H9 (cell line): ENCODE data around the gene RIPK4. TPM values are rescaled to one million over a fixed set of nuclear protein-coding genes. Genes with fewer than 3 reads are reported as not detected.

Experiments
- DNase-seq: peaks from one replicate; pipeline ENCODE4 v3.0.0-alpha.2; 2017
- H2AFZ ChIP-seq: one replicate; pipeline ENCODE4 v1.6.1; 2013; ENCODE audit warnings: mild to moderate bottlenecking, low read length, control low read depth, moderate library complexity
- H2AK5ac ChIP-seq: 2 replicates; pipeline ENCODE4 v1.6.1; 2013; ENCODE audit warnings: low read length, control low read depth, mixed read lengths; ENCODE audit not compliant: insufficient read length
- H2BK120ac ChIP-seq: one replicate; pipeline ENCODE4 v1.6.1; 2013; ENCODE audit warnings: low read depth, mild to moderate bottlenecking, low read length, control low read depth, inconsistent platforms; ENCODE audit not compliant: poor library complexity, severe bottlenecking
- H2BK12ac ChIP-seq: 2 replicates; pipeline ENCODE4 v1.6.1; 2013; ENCODE audit warnings: low read length, control low read depth, mixed read lengths, low read depth; ENCODE audit not compliant: insufficient read length
- H2BK15ac ChIP-seq: 2 replicates; pipeline ENCODE4 v1.6.1; 2013; ENCODE audit warnings: low read depth, low read length, control low read depth
- H2BK20ac ChIP-seq: one replicate; pipeline ENCODE4 v1.6.1; 2013; ENCODE audit warnings: low read depth, mild to moderate bottlenecking, low read length, control low read depth, inconsistent platforms; ENCODE audit not compliant: poor library complexity, severe bottlenecking
- H2BK5ac ChIP-seq: 2 replicates; pipeline ENCODE4 v1.6.1; 2013; ENCODE audit warnings: low read length, control low read depth, mixed read lengths; ENCODE audit not compliant: insufficient read length
- H3K14ac ChIP-seq: 2 replicates; pipeline ENCODE4 v1.6.1; 2013; ENCODE audit warnings: low read length, control low read depth; ENCODE audit not compliant: insufficient read depth
- H3K18ac ChIP-seq: 2 replicates; pipeline ENCODE4 v1.6.1; 2013; ENCODE audit warnings: low read depth, mild to moderate bottlenecking, mixed read lengths, low read length, control low read depth; ENCODE audit not compliant: insufficient read length
- H3K23ac ChIP-seq: 2 replicates; pipeline ENCODE4 v1.6.1; 2013; ENCODE audit warnings: low read length, control low read depth, mixed read lengths, low read depth; ENCODE audit not compliant: insufficient read length
- H3K23me2 ChIP-seq: 2 replicates; pipeline ENCODE4 v1.6.1; 2013; ENCODE audit warnings: low read depth, mild to moderate bottlenecking, mixed read lengths, low read length, control low read depth; ENCODE audit not compliant: insufficient read length, poor library complexity, severe bottlenecking
- H3K27ac ChIP-seq: 2 replicates; pipeline ENCODE4 v1.5.1; 2013; ENCODE audit warnings: low read length, control low read depth, mixed read lengths, low read depth; ENCODE audit not compliant: insufficient read length
- H3K27me3 ChIP-seq: 2 replicates; pipeline ENCODE4 v1.6.1; 2013; ENCODE audit warnings: low read length, control low read depth, inconsistent platforms; ENCODE audit not compliant: insufficient read depth
- H3K4ac ChIP-seq: 2 replicates; pipeline ENCODE4 v1.6.1; 2013; ENCODE audit warnings: low read depth, mild to moderate bottlenecking, control low read depth, inconsistent platforms, low read length, moderate library complexity
- H3K4me1 ChIP-seq: 2 replicates; pipeline ENCODE4 v1.6.1; 2013; ENCODE audit warnings: low read length, control low read depth, inconsistent platforms; ENCODE audit not compliant: insufficient read depth
- H3K4me2 ChIP-seq: 2 replicates; pipeline ENCODE4 v1.6.1; 2013; ENCODE audit warnings: low read length, control low read depth, mixed read lengths; ENCODE audit not compliant: insufficient read length, insufficient read depth
- H3K56ac ChIP-seq: 2 replicates; pipeline ENCODE4 v1.6.1; 2013; ENCODE audit warnings: low read depth, mild to moderate bottlenecking, mixed read lengths, low read length, control low read depth; ENCODE audit not compliant: insufficient read length
- H3K79me1 ChIP-seq: 2 replicates; pipeline ENCODE4 v1.6.1; 2013; ENCODE audit warnings: low read depth, mild to moderate bottlenecking, moderate library complexity, low read length, control low read depth, inconsistent platforms; ENCODE audit not compliant: insufficient read depth, poor library complexity, severe bottlenecking
- H3K79me2 ChIP-seq: 2 replicates; pipeline ENCODE4 v1.6.1; 2013; ENCODE audit warnings: low read length, control low read depth, inconsistent platforms; ENCODE audit not compliant: insufficient read depth
- H3K9ac ChIP-seq: 2 replicates; pipeline ENCODE4 v1.6.1; 2013; ENCODE audit warnings: low read length, control low read depth, mixed read lengths; ENCODE audit not compliant: insufficient read length; ENCODE audit errors: extremely low read depth
- H3K9me3 ChIP-seq: one replicate; pipeline ENCODE4 v1.6.1; 2013; ENCODE audit warnings: low read depth, low read length, inconsistent platforms; ENCODE audit not compliant: control insufficient read depth
- H3T11ph ChIP-seq: one replicate; pipeline ENCODE4 v1.6.1; 2013; ENCODE audit warnings: mild to moderate bottlenecking, low read length, control low read depth, inconsistent platforms
- H4K20me1 ChIP-seq: one replicate; pipeline ENCODE4 v1.6.1; 2013; ENCODE audit not compliant: control insufficient read depth, insufficient read length, insufficient read depth
- H4K5ac ChIP-seq: 2 replicates; pipeline ENCODE4 v1.6.1; 2013; ENCODE audit warnings: low read depth, mild to moderate bottlenecking, mixed read lengths, low read length, control low read depth; ENCODE audit not compliant: insufficient read length
- H4K8ac ChIP-seq: replicated peaks from 2 replicates; pipeline ENCODE4 v1.6.1; 2013; ENCODE audit warnings: low read length, control low read depth, mixed read lengths, low read depth; ENCODE audit not compliant: insufficient read length
- H4K91ac ChIP-seq: 2 replicates; pipeline ENCODE4 v1.6.1; 2013; ENCODE audit warnings: low read depth, mild to moderate bottlenecking, moderate library complexity, mixed read lengths, low read length, control low read depth; ENCODE audit not compliant: insufficient read length
- H3K27ac Mint-ChIP-seq, 3 experiments: 2 replicates in 2 of 3; 3 replicates in 1 of 3; pipeline ENCODE4 v1.8.0; 2020 to 2021; ENCODE audit warnings: mixed read lengths in 3 of 3, mild to moderate bottlenecking in 1 of 3, moderate library complexity in 1 of 3
- H3K27me3 Mint-ChIP-seq: 2 replicates; pipeline ENCODE4 v1.8.0; 2021; ENCODE audit warnings: low read depth, mild to moderate bottlenecking, moderate library complexity, mixed read lengths
- H3K36me3 Mint-ChIP-seq, 3 experiments: 2 replicates in 2 of 3; 3 replicates in 1 of 3; pipeline ENCODE4 v1.8.0; 2020 to 2021; ENCODE audit warnings: low read depth in 3 of 3, mixed read lengths in 3 of 3; ENCODE audit not compliant: insufficient read depth in 1 of 3
- H3K4me1 Mint-ChIP-seq, 2 experiments: 2 replicates each; pipeline ENCODE4 v1.8.0; 2020; ENCODE audit warnings: mixed read lengths in 2 of 2
- H3K4me3 Mint-ChIP-seq, 2 experiments: 2 replicates in 1 of 2; 3 replicates in 1 of 2; pipeline ENCODE4 v1.8.0; 2020 to 2021; ENCODE audit warnings: mild to moderate bottlenecking in 2 of 2, mixed read lengths in 2 of 2, moderate library complexity in 1 of 2
- H3K9me3 Mint-ChIP-seq, 2 experiments: 2 replicates in 1 of 2; 3 replicates in 1 of 2; pipeline ENCODE4 v1.8.0; 2020; ENCODE audit warnings: mild to moderate bottlenecking in 2 of 2, mixed read lengths in 2 of 2, moderate library complexity in 1 of 2
- WGBS: extraction: QIAGEN DNeasy Blood & Tissue Kit; methylation state at CpG from one replicate; pipeline ENCODE4 v1.1.7; 2013; ENCODE audit warnings: missing lambda C conversion rate, low lambda C conversion rate, mixed read lengths; ENCODE audit not compliant: insufficient read length; ENCODE audit errors: extremely low coverage; 5-methylcytosine and 5-hydroxymethylcytosine counted together
- total RNA-seq: library from RNA; stranded (reverse); gene quantifications from 2 replicates; pipeline ENCODE4 v1.2.1, GENCODE V29; 2021
- TF ChIP-seq, protein P1 (sequence below): fragments of 200-600 bp; sonication (generic); conservative IDR thresholded peaks from 3 replicates; pipeline ENCODE4 v1.8.0; 2021; ENCODE audit warnings: antibody characterized with exemption, mild to moderate bottlenecking

RIPK4 gene
- total RNA-seq, 1 experiment from 2014 or later = 2.9 TPM

DNA sequence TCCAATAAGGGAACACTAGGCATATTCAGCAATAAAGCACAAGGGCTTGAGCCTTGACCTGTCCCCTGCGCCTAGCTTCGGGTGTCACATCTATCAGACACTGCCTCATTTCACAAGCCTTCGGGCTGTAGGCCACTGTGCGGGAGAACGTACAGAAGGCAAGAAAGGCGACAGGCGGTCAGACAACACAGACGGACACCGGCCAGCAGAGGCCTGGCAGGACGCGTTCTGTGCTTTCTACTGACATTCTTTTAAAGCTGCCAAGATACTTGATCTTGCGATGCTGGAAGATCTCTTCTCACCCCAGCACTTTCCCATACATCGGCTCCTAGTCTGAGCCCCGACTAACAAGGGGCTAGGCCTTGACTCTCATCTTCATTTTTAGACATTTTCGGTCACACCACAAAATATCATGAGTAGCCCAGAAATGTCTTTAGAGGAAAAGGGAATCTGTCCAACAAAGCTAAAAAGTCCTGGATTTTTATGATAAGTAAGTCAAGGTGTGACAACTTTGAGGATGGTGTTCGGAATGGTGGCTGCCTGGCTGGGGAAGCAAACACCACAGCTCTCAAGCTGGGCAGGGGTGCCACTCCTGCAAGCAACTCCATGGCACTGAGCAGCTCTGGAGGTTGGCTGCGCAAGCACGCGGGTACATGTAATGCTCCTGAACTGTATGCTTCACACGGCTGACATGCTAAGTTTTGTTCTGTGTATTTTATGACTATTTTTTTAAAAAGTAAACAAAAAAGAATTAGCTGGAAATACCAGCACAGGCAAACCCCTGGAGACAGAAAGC, 18.7 kb downstream of the RIPK4 start:
- Histone ChIP-seq H2BK12ac (no peak overlapping the region), H3K79me2 (no peaks in the 10 kb centered on the region), H3K9ac (no peak overlapping the region), H4K20me1 (no peaks in the 10 kb centered on the region), H3K4me2 (no peak overlapping the region), H2BK15ac (no peak overlapping the region), H2AK5ac (no peak overlapping the region), H3K9me3 (no peaks in the 10 kb centered on the region), H2BK5ac (no peak overlapping the region), H3T11ph (no peak overlapping the region), H3K27ac (no peak overlapping the region), H3K27me3 (no peaks in the 10 kb centered on the region), H3K14ac (no peak overlapping the region), H3K23ac (no peak overlapping the region), H4K8ac (no peak overlapping the region), H3K79me1 (no peaks in the 10 kb centered on the region), H2AFZ (no peak overlapping the region), H3K4ac (no peak overlapping the region), H3K18ac (no peak overlapping the region), H2BK20ac (no peak overlapping the region), H3K4me1 (peaks cover 6% of the 10 kb centered on the region; the same call in 1 of the 2 replicates), H2BK120ac (no peak overlapping the region), H3K56ac (no peak overlapping the region), H4K5ac (no peak overlapping the region), H4K91ac (no peak overlapping the region), H3K23me2 (no peaks in the 10 kb centered on the region)
- Mint-ChIP-seq H3K27me3 (no peaks in the 10 kb centered on the region), H3K36me3 (peaks cover 0 to 11% (median 6%) of the 10 kb centered on the region in 3 experiments; a peak in 5 of 7 replicates), H3K27ac (peak overlapping the region in 1 of 3 experiments; percentile 48; a peak in 2 of 7 replicates), H3K4me1 (peaks cover 26 to 46% of the 10 kb centered on the region in 2 experiments), H3K9me3 (no peaks in the 10 kb centered on the region; a peak in 1 of 5 replicates), H3K4me3 (no peak overlapping the region)
- TF ChIP-seq, protein P1, sequence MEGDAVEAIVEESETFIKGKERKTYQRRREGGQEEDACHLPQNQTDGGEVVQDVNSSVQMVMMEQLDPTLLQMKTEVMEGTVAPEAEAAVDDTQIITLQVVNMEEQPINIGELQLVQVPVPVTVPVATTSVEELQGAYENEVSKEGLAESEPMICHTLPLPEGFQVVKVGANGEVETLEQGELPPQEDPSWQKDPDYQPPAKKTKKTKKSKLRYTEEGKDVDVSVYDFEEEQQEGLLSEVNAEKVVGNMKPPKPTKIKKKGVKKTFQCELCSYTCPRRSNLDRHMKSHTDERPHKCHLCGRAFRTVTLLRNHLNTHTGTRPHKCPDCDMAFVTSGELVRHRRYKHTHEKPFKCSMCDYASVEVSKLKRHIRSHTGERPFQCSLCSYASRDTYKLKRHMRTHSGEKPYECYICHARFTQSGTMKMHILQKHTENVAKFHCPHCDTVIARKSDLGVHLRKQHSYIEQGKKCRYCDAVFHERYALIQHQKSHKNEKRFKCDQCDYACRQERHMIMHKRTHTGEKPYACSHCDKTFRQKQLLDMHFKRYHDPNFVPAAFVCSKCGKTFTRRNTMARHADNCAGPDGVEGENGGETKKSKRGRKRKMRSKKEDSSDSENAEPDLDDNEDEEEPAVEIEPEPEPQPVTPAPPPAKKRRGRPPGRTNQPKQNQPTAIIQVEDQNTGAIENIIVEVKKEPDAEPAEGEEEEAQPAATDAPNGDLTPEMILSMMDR = no peak
- DNase-seq = no peak
- no CpG with 5 or more reads among the region's 20 CpGs for WGBS
